ENCODE measurements around the gene SHF. TPM values are rescaled to one million over a fixed set of nuclear protein-coding genes. Genes with fewer than 3 reads are reported as not detected.

The SHF gene
- total and polyA plus RNA-seq, 2 of the 4 experiments (the other 2 are of a cell fraction) = 1.8 to 3.5 TPM

DNA sequence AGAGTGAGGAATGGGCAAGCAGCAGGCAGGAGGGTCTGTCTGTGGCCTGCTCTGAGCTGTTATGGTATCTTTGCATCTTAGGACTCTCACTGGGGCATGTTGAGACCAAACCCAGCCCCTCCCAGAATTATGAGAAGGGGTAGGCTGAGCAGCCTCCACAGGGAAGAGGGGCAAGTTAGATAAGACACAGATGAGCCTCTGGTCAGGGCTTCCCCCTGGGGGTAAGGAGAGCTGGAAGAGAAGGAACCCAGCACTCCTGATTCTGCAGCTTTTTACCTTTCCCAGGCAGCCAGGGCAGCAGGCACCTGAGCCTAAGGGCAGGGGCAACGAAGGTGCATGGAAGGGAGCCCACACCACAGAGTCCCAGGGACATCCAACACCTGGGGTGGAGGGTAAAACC, 38.7 kb downstream of the SHF start:
- BruUV-seq (replicated peaks) = no TSS peak

More for the DNA sequence above, 38.7 kb downstream of the SHF start:
- DNase-seq (no peak), ATAC-seq (ENCODE audit: low read depth) (no peak)
- Histone ChIP-seq H3K4ac (ENCODE audit: low read depth, low read length) (no peak overlapping the region), H3K56ac (ENCODE audit: extremely low read depth, insufficient read depth, low read length) (no peak overlapping the region), H3K23ac (ENCODE audit: low read depth, low read length) (no peak overlapping the region), H3K9me3 (ENCODE audit: control insufficient read depth, insufficient read depth, low read length) (no peaks in the 10 kb centered on the region), H3K4me1 (ENCODE audit: control insufficient read depth, insufficient read depth, low read length) (no peaks in the 10 kb centered on the region; the same call in 1 of the 2 replicates), H3K14ac (replicated peaks; ENCODE audit: low read depth, low read length) (no peak overlapping the region), H3K79me1 (ENCODE audit: low read depth in 1 of 2, low read length in 2 of 2) (no peaks in the 10 kb centered on the region), H4K91ac (ENCODE audit: insufficient read depth, low read depth, low read length) (no peak overlapping the region), H4K8ac (ENCODE audit: low read depth in 2 of 2, low read length in 2 of 2) (no peak overlapping the region), H3K4me3 (ENCODE audit: insufficient read depth, low read depth, low read length) (no peak overlapping the region), H3K27ac (ENCODE audit: insufficient read depth, low read length) (no peak overlapping the region), H3K18ac (ENCODE audit: low read depth, low read length) (no peak overlapping the region), H2BK120ac (ENCODE audit: low read depth, low read length) (no peak overlapping the region), H2AK5ac (ENCODE audit: low read depth, low read length) (no peak overlapping the region), H2BK5ac (ENCODE audit: low read depth, low read length, poor library complexity, severe bottlenecking) (no peak overlapping the region), H3K9me1 (ENCODE audit: insufficient read depth, low read length) (no peaks in the 10 kb centered on the region), H2BK20ac (ENCODE audit: low read depth, low read length) (no peak overlapping the region), H3K27me3 (ENCODE audit: control insufficient read depth, insufficient read depth, low read length) (peaks cover 5% of the 10 kb centered on the region; the same call in 1 of the 2 replicates), H3K4me2 (ENCODE audit: low read depth, low read length) (no peak overlapping the region), H3K36me3 (ENCODE audit: control insufficient read depth, insufficient read depth, low read length) (no peaks in the 10 kb centered on the region), H4K5ac (ENCODE audit: low read depth, low read length) (no peak overlapping the region), H2AFZ (replicated peaks; ENCODE audit: low read length, poor library complexity) (no peak overlapping the region), H2AK9ac (replicated peaks; ENCODE audit: low read depth, low read length, poor library complexity) (no peak overlapping the region), H3K9ac (ENCODE audit: low read depth, low read length) (no peak overlapping the region), H2BK15ac (ENCODE audit: low read depth, low read length) (no peak overlapping the region), H4K20me1 (ENCODE audit: insufficient read depth, low read length) (no peaks in the 10 kb centered on the region)
- ChIA-PET POLR2A (ENCODE audit: unreplicated experiment) (no interaction called here), CTCF (no interaction called here)
- in situ Hi-C loops (cut with MboI; ENCODE audit: low sequenced_read_pairs) = no loop called here
- intact Hi-C loops (cut with micrococcal nuclease) = no loop called here
- no peak for TF ChIP-seq CHD1 (IDR thresholded peaks at IDR 0.05; ENCODE audit: low read depth, low read length)
- TF ChIP-seq RFX5 (IDR thresholded peaks at IDR 0.05; ENCODE audit: low read depth, low read length) = no peak
- dilution Hi-C loops (cut with HindIII; ENCODE audit: low sequenced_read_pairs, unreplicated experiment) = no loop called here
- WGBS, 2 experiments (ENCODE audit: extremely low coverage in 2 of 2, insufficient read length in 1 of 2) = no CpG with 5 or more reads among the region's 1 CpG
